Islet precursor cell (in vitro differentiated cells): ENCODE measurements around the gene ZNF701.
"Not testable (repeated sequence)": the region's sequence is repeated elsewhere in the genome, so short reads cannot be mapped to it uniquely, and the experiment has no call there.

Experiments
- DNase-seq: peaks from one replicate; pipeline ENCODE4 v3.0.0-alpha.2; 2018

ZNF701 gene

GRCh38 chr19:52567921-52568320, 2.2 kb upstream of the ZNF701 start:
- no peak for DNase-seq

DNA sequence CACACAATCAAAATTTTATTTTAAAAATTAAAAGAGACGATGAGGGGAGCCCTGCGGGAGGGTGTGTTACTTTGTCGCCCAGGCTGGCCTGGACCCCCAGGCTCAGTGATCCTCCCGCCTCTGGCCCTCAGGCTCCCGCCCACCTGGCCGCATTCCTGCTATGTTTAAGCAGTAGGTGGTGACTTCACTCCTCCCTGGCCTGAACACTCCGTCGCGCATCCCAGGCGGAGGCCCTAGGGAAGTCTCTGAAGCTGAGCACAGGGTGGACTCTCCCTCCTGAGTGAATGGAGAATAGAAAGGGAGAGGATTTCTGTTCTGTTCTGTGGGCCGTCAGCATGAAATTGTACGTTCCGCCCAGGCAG, 468 bp upstream of the ZNF701 start:
- peak; percentile 92 for DNase-seq

DNA sequence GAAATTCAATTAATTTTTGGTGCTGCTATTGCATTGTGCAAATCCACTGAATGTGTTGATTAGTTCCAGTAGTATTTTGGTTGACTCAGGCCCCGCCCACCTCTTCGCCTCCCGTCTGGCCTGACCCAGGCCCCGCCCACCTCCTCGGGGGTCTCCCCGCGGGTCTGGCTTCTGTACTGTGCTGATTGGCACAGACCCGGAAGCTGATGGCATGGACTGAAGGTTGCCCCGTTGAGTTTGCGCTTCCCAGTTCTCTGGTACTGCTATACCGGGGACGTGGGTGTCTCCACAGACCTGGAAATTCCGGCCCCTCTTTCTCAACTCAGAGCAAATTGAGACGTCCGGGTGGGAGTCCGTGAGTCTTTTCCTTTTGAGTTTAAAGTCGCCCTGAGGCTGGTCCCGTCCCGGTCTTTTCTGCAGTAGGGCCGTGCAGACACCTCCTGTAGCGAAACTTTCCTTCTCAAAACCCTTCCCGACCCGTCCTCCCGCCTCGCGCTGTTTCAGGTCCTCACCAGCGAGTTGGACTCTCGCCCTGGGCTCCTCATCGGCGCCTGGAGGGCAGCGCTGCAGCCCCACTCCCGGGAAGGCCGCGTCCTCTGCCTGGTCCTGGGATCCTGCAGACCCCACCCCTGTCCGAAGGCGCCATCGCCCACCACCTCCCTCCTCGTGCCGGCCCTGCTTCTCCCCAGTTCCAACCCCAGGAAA, 14.8 kb downstream of the ZNF701 start:
- DNase-seq: no peak

- no peak for DNase-seq
These were observed 15.5 kb downstream of the ZNF701 start for GRCh38 chr19:52585604-52586003.

GRCh38 chr19:52590728-52591127, 20.6 kb downstream of the ZNF701 start:
- no peak for DNase-seq

DNA sequence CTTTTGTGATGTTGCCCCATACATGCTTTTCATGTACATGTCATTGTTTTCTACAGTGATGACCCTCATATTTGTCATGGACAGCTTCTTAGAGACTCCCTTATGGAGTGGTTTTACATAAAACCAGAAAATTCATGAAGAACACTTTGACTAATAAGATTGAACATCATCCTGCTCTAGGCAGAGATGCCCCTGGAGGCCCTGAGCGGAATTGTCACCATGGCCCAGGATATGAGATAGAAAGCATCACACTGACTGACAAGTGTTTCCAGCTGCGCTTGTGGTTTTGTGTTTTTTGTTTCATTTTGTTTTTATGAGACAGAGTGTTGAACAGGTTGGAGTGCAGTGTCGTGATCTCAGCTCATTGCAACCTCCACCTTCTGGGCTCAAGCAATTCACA, 22.2 kb downstream of the ZNF701 start:
- DNase-seq: no peak

GRCh38 chr19:52593441-52593840, 23.4 kb downstream of the ZNF701 start:
- DNase-seq: not testable (repeated sequence)

GRCh38 chr19:52599241-52599640, 29.2 kb downstream of the ZNF701 start:
- DNase-seq: no peak

- no peak for DNase-seq
These were observed 30.5 kb downstream of the ZNF701 start for GRCh38 chr19:52600639-52601024.

- DNase-seq: peak; percentile 97
These were observed 31.2 kb downstream of the ZNF701 start for GRCh38 chr19:52601025-52601973.

- DNase-seq: peak; percentile 63
These were observed 31.9 kb downstream of the ZNF701 start for GRCh38 chr19:52601974-52602366.

DNA sequence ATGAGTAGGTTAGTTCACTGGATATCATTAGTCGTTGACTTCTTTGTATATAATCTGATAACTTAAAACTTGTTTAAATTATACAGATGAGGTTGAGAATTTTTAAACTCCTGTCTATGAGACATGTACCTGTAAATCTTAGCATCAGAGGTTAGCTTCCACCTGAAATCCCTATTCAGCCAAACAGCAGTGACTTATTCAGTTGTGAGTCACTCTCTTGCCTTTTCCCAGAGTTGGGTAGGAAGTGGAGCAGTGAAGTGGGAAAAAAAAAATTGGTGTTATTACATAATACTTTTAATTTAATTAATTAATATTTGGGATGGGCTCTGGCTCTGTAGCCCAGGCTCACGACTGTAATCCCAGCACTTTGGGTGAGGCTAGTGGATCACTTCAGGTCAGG, 32.9 kb downstream of the ZNF701 start:
- no peak for DNase-seq

DNA sequence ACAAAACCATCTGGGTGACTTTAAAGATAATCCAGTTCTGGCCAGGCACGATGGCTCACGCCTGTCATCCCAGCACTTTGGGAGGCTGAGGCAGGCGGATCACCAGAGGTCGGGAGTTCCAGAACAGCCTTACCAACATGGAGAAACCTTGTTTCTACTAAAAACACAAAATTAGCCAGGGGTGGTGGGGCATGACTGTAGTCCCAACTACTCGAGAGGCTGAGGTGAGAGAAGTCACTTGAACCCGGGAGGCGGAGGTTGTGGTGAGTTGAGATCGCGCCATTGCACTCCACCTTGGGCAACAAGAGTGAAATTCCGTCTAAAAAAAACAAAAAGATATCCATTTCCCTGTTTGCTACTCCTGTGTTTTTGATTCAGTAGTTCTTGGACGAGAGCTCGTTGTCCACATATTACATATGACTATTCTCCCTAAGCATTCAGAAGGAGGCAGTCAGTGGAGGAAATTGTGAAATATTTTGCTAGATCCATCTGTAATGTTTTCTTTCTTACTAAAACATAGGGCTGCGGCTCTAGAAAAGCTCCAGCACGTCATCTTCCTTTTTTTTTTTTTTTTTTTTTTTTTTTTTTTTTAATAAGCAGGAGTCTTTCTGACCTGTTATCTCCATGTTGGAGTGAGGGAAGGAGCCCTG, 33.6 kb downstream of the ZNF701 start:
- no peak for DNase-seq

DNA sequence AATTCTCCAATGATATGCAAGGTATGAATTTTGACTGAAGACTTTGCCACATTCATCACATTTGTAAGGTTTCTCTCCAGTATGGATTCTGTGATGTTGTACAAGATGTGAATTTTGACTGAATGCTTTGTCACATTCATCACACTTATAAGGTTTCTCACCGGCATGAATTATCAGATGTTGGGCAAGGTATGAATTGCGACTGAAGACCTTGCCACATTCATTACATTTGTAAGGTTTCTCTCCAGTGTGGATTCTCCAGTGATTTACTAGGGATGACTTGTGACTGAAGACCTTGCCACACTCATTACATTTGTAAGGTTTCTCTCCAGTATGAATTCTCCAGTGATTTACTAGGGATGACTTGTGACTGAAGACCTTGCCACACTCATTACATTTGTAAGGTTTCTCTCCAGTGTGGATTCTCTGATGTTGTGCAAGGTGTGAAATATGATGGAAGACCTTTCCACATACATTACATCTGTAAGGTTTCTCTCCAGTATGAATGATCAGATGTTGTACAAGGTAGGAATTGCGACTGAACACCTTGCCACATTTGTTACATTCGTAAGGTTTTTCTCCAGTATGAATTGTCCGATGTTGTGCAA, 43.3 kb downstream of the ZNF701 start:
- DNase-seq: no peak

DNA sequence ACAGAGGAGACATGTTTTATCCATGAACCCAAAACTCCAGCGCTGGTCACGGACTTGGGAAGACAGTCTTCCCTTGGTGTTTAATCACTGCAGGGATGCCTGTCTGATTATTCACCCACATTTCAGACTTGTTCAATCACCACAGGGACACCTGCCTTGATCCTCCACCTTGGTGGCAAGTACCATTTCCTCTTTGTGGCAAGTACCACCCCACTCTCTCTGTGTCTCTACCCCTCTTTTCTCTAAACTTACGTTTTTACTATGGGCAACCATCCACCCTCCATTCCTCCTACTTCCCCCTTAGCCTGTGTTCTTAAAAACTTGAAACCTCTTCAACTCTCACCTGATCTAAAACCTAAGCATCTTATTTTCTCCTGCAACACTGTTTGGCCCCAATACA, 51.3 kb downstream of the ZNF701 start:
- no peak for DNase-seq

DNA sequence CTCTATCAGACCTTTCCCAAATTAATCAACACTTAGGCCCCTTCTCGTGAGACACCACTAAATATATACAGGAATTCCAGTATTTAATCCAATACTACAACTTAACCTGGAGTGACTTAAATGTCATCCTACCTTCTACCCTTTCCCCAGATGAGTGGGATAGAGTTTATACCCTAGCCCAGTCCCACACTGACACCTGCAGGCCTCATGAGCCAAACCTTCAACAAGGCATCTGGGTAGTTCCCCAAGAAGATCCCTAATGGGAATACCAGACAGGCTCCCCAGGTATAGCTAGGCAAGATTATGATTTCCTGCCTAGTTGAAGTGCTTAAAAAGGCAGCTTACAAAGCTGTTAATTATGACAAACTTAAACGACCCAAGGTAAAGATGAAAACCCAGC, 52.2 kb downstream of the ZNF701 start:
- no peak for DNase-seq

- DNase-seq: no peak
These were observed 56.8 kb downstream of the ZNF701 start for GRCh38 chr19:52626915-52627314.

GRCh38 chr19:52627441-52627840, 57.4 kb downstream of the ZNF701 start:
- not testable (repeated sequence) for DNase-seq

DNA sequence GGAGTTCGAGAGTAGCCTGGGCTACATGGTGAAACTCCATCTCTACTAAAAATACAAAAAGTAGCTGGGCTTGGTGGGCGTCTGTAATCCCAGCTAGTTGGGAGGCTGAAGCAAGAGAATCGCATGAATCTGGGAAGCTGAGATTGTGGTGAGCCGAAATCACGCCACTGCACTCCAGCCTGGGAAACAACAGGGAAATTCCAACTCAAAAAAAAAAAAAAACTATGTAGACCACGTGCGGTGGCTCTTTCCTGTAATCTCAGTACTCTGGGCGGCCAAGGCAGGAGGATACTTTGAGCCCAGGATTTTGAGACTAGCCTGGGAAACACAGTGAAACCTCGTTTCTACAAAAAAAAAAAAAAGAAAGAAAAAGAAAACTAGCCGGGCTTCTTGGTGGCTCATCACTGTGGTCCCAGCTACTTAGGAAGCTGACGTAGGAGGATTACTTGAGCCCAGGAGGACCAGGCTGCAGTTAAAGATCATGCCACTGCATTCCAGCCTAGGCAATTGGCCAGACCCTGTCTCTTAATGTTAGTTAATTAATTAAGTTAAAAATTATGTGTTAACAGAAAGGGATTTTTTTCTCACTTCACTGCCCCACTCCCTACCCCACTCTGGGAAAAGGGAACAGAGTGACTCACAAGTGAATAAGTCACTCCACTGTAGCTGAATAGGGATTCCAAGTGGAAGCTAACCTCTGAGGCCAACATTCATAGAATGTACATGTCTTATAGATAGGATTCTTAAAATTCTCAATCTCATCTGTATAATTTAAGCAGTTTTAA, 65.9 kb downstream of the ZNF701 start:
- DNase-seq: no peak
